Stimulated activated CD4-positive, alpha-beta T cell treated with anti-CD3 and anti-CD28 coated beads, TNF-alpha, amount 100 ng/mL, for 1 hour (primary cell): ENCODE data around the gene SHQ1.
"Not testable (repeated sequence)": the region's sequence is repeated elsewhere in the genome, so short reads cannot be mapped to it uniquely, and the experiment has no call there.

Source experiments
- DNase-seq, 3 donors: peaks; one replicate each; pipeline ENCODE4 v3.0.0-alpha.2; 2020; ENCODE audit warnings: low read depth in 3 of 3, low spot score in 1 of 3

SHQ1 gene

GRCh38 chr3:72803573-72803972 is 44.7 kb downstream of the SHQ1 start:
- DNase-seq: no peak

GRCh38 chr3:72802001-72802400 is 46.2 kb downstream of the SHQ1 start:
- no peak for DNase-seq

- no peak for DNase-seq
These were observed 47.4 kb downstream of the SHQ1 start for GRCh38 chr3:72800869-72801268.

- DNase-seq: no peak
These were observed 49.6 kb downstream of the SHQ1 start for GRCh38 chr3:72798552-72799195.

GRCh38 chr3:72797773-72798543 is 50.3 kb downstream of the SHQ1 start:
- DNase-seq: no peak

- no peak for DNase-seq
These were observed 54.2 kb downstream of the SHQ1 start for GRCh38 chr3:72794079-72794478.

GRCh38 chr3:72791161-72791560 is 57.1 kb downstream of the SHQ1 start:
- no peak for DNase-seq

- no peak for DNase-seq
These were observed 58.5 kb downstream of the SHQ1 start for GRCh38 chr3:72789786-72790185.

- DNase-seq: not testable (repeated sequence)
These were observed 60.0 kb downstream of the SHQ1 start for GRCh38 chr3:72788232-72788631.

GRCh38 chr3:72786668-72787067 is 61.6 kb downstream of the SHQ1 start:
- no peak for DNase-seq

- no peak for DNase-seq
These were observed 64.0 kb downstream of the SHQ1 start for GRCh38 chr3:72784226-72784625.

GRCh38 chr3:72782521-72782920 is 65.7 kb downstream of the SHQ1 start:
- DNase-seq: no peak

GRCh38 chr3:72769758-72770540 is 78.3 kb downstream of the SHQ1 start:
- DNase-seq: no peak

- no peak for DNase-seq
These were observed 79.3 kb downstream of the SHQ1 start for GRCh38 chr3:72768936-72769335.

- no peak for DNase-seq
These were observed 79.8 kb downstream of the SHQ1 start for GRCh38 chr3:72768481-72768880.

GRCh38 chr3:72768006-72768441 is 80.2 kb downstream of the SHQ1 start:
- DNase-seq: no peak

GRCh38 chr3:72766866-72767265 is 81.4 kb downstream of the SHQ1 start:
- no peak for DNase-seq

- DNase-seq: no peak
These were observed 84.3 kb downstream of the SHQ1 start for GRCh38 chr3:72763751-72764440.

- no peak for DNase-seq
These were observed 86.8 kb downstream of the SHQ1 start for GRCh38 chr3:72761410-72761809.

- no peak for DNase-seq
These were observed 88.0 kb downstream of the SHQ1 start for GRCh38 chr3:72760225-72760624.

GRCh38 chr3:72756900-72757299 is 91.3 kb downstream of the SHQ1 start:
- no peak for DNase-seq
